Measurements from ENCODE around the gene ACOXL. TPM values are rescaled to one million over a fixed set of nuclear protein-coding genes. Genes with fewer than 3 reads are reported as not detected.

Gene ACOXL
- total RNA-seq, 1 donor from 2014 or later: not detected

DNA sequence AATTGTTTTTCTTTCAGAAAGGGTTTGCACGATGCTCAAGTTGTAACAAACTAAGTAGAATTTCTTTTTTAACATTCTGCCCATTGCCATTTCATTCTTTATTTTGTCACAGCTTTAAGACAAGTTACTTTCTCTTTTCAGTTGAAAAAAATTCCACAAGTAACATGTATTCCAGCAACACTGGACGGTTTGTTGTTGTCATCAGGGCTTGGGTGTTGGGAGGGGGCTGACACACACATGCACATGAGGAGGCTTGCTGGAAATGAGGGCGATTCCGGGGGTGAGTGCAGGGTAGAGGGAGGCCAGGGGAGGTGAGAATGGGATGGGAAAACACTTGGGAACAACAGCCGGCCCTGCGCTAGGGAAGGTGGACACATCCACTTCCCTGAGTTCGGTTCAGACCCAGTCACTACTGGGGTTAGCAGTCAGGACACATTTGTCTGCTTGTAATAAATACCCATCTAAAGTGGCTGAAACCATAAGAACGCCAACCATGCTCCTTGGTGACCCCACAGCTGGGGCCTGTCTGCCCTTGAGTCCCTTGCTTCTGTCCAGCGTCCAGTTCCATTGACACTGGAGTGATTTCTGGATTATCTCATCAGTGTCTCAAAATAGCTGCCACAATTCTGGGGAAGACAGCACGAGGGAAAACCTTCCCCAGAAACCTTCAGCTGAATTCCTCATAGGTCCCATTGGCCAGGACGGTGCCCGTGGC is 246.5 kb downstream of the ACOXL start:
- DNase-seq: no peak

DNA sequence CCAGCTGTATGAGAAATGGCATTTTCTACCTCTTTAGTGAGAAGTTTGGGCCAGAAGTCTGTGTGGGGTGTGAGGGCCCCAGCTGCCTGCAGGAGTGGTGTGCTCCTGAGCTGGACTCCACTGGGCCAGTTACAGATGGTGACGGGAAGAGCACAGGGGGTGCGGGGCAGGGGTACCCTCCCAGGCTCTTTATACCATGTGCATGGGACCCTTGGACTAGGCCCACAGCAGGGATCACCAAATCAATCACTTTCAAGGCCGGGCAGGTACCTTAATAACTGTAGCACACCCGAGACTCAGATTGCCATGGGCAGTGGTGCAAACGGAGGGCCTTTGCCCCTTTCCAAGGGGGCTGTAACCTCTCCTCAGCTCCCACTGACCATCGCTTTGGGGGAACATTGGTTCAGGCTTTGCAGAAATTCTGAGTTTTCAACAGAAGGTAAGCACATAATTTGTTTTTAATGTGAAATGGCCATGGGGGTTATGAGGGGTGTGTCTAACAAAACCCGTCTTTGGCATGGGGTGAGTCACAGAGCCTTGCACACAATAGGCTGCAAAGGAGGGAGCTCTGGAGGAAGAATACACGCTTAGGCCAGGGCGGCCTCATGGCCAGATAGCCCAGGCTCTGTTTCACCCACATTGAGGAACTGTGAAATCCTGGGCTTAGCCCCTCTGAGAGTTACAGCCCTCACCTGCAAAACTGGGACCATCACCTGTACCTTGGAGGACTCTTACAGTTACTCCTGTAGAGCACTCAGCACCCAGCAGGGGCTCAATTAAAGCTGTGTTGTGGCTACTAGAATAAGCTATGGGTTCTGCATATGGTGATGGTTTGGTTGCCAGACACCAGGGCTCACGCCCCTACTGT is 247.3 kb downstream of the ACOXL start:
- DNase-seq: no peak

DNA sequence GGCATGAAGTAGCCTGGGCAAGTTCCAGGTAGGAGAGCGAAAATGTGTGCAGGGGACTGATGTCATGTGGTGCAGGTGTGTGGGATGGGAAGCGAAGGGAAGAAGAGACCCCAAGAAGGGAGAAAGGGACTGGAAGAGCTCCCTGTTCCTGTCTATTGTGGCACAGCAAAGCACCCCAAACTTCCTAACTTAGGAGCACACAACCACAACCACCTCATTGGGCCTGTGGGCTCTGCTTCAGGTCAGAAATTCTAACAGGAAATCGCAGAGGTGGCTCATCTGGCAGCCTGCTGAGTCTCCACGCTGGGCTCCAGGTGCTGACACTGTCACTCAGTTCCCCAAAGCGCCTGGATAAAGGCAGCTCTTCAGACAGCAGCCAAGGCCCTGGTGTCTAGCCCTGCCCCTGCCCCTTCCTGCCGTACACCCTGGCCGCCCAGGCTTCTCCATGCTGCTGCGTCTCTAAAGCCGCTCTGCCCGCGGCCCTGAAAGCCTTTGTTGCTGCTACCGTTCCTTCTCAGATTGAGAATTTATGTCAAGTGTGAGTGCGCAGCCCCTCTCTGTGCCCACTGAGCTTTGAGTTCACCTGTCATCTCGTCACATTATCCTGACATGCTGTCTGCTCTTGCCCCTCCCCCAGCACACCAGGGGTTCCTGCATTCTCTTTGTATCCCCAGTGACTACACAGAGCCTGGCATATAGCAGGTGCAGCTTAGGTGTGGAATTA is 248.1 kb downstream of the ACOXL start:
- no peak for DNase-seq

DNA sequence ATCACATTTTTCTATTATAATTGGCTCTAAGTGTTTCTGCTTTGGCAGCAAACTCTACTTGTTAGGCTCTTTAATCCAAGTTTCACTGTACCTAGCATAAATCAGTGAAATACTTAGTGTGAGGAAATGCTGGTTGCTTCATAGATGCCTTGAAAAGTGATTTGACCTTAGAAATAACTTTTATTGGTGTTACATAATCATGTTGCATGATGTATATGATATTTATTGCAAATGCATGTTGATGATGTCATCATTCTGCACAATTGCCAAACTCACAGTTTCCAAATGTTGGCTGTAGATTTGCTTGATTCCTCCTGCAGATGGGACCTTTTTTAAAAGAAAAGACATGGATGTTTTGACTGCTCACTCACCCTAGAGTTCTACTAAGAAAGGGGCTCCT is 250.8 kb downstream of the ACOXL start:
- no peak for DNase-seq

DNA sequence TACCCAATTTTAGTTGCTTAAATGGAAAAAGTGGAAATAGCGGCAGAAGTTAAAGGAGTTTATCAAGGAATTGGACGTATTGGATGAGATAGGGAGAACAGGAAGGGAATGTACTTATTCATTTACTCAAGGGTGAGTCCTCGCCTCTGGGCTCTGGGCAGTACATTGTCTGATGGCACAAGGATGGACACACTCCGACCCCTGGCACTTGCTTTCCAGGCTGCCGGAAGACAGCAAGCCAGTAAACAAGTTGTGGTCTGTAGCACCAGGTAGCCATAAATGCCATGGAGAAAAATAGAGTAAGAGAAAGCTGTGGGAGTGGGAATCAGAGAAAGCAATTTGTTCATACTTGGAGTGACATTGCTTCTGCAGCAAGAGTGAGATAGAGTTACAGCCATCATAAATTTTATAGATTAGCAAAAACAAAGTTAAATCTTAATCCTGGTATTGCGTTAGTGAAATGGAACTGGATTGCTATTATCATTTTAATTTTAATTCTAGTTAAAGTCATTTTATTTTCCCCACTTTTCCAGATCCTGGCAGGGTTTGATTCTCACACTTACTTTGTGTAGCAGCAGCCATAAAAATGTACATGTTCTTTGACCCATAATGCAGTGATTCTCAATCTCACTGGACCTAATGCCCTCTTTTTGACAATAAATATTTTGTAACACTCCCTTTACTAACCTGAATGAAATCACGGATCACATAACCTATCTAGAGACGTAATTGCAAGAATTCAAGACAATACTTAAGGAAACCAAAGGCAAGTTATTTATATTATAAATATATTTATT is 252.5 kb downstream of the ACOXL start:
- DNase-seq: no peak

DNA sequence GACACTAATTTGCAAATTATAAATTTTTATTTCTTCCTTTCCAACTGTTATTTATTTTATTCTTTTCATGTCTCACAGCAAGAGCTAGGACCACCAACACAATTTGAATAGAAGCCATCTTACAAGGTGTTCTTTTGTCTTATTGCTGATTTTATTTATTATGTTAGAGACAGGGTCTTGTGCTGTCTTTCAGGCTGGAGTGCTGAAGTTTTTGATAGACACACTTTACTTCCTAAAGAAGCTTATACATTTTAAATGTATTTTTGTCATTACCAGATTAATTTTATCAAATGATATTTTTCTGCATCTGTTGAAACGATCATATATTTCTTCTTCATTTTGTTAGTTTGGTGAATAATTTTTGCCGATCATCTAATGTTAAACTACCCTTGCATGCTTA is 258.1 kb downstream of the ACOXL start:
- no peak for DNase-seq

DNA sequence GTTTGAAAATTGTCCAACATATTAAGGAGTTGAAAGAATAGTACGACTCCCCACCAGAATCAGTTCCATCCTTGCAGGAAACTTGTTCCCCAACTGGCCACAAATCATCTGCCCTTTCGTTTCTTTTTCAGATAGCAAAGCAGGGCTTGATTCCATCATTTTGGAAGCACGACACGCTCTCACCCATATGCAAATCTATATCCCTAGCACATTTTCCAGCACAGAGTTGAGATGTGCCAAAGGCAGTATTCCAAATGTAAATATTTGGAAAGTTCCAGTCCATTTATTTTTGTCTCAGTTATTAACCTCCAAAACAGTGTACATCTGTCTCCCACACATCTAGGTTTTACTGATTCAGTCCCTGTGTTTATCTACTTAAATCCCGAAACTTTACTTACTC is 259.5 kb downstream of the ACOXL start:
- no peak for DNase-seq

DNA sequence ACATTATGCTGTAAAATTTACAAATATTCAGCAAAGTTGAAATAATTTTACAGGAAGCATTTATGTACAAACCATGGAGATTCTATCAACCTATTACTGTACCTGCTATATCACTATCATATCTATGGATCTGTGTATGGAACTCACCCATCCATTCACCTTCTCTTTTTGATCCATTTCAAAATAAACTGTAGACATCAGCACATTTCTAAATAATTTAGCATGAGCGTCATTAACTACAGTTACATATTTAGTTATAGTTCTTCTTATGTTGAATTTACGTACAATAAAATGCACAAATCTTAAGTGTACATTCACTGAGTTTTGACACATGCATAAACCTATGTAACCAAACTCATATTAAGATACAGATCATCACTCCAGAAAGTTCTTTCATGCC is 260.5 kb downstream of the ACOXL start:
- DNase-seq: no peak

DNA sequence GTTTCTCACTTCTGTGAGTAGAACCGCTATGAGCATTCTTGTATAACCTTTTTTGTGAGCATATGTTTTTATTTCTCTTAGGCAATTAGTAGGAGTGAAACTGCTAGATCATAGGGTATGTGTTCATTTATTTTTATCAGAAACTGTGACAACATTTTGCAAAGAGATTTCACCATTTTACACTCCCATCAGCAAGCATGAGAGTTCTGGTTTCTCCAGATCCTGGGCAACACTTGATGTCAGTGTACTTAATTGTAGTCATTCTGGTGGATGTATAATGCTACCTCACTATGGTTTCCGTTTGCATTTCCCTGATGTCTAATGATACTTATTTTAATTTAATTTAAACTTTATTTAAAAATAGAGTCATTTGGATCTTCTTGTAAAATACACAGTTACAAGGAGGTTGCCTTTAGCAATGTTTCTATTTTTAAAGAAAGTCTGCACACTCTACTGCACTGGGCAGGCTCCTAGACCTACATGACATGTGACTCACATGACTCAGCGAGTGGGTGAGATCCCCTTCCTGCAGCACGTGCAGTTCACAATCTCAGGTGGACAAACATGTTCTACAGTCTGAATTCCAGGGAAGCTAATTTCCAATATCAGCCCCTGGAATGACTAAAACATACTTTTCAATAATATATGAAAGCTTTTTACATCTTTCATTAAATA is 261.3 kb downstream of the ACOXL start:
- no peak for DNase-seq

DNA sequence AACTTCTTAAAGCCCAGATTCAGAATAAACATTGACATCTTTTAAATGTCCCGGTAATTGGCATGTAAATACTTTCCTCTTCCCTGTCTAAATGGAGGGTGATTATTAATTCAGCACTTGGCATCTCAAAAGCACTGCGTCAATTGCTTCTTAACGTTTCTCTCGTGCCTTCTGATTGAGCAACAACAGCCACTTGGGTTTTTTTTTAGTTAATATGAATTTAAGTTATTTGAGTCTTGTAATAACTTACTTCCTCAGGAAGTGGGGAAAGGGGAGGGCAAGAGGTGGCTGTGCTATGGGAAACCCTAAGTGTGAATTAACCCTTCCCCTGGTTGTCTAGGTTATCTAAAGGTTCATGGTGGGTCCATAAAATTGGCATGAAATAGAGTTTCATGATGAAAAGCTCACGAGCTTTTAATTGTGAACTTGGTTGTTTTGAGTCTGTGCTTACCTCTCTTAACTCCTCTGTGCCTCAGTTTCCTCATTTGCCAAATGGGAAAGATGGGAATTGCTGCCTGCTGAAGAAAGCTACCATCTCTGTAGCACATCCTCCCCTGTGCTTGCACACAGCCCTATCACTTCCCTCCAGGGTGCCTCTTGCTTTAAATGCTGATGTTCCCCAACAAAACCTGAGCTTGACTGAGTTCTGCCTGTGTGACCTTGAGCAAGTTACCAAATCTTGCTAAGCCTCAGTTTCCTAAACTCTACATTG is 262.0 kb downstream of the ACOXL start:
- DNase-seq: no peak

DNA sequence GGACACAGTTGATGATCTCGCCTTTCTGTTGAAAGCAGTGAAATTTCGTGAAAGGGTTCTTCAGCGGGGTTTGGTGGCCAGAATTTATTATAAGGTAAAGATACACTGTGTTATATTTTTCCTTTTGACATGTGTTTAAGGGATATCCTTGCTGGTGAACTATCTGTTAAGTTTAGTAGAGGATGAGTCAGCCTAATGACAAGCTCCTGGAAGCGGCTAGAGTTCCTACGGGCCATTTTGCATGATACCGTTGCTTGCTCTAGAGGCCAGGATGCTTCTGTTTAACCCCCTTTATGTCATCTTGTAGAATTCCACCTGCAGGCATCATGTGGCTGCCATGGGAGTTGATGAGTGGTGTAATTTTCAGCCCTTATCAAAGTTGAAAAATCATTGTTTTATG is 263.5 kb downstream of the ACOXL start:
- DNase-seq: no peak

DNA sequence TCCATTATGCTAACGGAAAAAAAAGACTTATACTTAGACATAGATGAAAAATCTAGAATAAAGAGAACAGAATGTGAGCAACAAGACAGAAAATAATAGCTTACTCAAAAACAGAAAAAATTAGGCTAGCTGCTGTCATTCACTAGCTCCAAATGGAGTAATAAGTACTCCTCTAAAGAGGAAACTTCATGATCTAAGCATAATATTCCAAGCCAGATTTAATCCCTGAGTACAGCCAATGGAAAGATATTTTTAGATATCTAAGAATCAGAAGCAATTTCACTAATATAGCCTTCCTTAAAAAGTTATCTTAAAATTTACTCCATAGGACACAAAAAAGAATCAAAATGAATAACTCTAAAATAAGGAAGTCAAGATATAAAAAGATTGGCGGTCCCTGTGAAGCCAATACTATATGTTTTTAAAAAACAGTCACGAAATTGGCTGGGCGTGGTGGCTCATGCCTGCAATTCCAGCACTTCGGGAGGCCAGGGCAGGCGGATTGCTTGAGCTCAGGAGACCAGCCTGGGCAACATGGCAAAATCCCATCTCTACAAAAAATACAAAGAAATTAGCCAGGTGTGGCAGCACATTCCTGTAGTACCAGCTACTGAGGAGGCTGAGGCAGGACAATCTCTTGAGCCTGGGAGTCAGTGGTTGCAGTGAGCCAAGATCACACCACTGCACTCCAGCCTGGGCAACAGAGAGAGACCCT is 265.1 kb downstream of the ACOXL start:
- no peak for DNase-seq

DNA sequence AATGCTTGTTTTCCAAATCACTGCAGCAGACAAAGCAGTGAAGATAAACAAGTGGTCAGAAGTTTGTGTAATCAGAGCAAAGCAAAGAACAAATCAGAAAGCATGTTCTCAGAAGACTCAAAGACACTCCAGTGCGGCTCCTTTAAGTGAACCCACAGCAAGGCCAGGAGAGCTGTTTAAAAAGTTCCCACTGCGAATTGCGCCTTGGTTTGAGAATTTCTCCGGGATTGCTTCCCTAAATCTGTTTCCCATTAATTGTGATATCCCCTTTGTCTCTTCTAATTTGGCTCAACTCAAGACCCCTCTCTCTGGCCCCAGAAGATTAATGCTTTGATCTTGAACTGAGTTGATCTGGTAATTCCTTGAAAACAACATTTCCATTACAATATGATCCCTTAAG is 265.9 kb downstream of the ACOXL start:
- DNase-seq: no peak

DNA sequence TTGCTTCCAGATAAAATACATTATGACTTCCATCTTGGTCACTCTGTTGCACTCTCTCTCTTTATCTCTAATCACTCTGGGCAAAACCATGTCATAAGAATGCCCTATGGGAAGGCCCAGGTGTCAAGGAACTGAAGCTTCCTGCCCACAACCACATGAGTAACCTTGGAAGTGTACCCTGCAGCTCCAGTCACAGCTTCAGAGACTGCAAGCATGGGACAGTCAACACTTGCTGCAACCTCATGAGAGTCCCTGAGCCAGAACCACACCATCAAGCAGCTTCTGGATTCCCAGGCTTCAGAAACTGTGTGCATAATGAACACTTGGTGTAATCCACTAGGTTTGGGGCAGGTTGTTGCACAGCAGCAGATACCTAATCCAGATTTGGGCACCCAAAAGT is 267.3 kb downstream of the ACOXL start:
- no peak for DNase-seq

DNA sequence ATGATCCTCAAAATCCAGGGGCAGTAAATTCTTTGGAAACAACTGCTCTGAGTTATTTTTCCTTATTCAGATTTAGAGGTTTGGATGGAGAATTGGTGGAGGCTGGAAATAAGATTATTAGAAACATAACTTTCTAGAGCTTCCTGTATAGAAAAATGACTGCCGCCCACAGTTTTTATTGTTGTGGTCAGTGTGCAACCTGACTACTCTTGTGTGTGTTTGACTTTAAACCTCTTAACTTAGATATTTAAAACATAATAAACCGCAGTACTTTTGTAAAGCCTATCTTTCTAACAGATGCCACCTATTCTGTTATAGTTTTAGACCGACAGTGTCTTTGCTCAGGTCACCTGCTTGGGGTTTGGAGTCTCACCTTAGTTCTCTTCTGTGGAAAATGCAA is 272.9 kb downstream of the ACOXL start:
- DNase-seq: no peak

DNA sequence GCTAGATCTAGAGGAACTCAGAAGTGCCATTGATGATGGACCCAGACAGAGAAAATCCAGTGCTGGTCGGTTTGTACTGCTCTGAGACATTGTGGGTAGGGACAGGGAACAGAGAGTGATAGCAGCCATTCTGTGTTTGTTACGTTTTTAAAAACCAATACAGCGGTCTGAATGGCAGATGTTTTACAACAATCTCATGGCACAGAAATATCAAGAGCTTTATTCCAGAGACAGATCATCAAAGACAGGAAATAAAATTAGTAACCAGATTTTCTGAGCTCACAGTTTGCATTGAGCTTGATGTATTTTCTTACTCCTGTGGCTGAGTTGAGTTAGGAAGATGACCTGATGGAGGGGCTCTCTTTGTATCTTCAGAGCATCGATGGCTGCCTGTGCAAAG is 273.4 kb downstream of the ACOXL start:
- DNase-seq: no peak

DNA sequence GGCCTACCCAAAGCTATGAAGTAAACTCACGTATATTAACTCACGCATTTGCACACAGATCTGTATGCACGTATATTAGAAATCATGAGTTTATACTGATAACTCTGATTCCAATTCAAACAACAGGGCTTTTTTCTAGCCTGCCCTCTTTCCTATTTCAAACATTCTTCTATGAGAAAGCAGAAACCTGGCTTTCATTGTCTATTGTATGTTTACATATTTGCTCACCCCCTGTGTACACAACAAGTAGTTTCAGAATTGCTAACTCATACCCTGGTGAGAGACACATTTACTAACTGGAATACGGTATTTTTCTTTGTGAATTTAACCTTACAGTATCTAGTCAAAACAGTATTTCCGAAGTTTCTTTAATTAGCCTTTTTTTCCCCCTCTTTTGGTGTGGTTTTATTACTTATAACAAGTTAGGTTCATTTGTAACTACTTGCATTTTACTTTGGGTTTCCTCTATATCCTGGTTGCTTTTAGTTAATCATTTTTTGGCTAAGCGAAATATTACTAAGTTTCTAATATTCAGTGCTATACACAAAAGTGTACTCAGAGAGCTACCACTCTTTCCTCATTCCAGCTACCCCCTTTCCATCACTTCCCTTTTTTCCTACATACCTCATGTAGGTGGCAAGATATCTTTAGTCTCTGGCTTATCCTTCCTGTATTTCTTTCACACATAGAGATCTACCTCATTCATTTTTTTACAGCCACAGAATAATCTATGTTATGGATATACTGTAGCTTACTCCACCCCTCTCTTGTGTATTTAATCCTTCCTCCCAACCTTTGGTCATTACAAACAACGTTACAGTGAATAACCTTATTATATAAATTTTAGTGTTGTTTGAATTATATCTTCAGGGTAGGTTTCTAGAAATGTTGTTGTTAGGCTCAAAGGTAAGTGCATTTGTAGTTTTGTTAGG is 275.6 kb downstream of the ACOXL start:
- DNase-seq: no peak

DNA sequence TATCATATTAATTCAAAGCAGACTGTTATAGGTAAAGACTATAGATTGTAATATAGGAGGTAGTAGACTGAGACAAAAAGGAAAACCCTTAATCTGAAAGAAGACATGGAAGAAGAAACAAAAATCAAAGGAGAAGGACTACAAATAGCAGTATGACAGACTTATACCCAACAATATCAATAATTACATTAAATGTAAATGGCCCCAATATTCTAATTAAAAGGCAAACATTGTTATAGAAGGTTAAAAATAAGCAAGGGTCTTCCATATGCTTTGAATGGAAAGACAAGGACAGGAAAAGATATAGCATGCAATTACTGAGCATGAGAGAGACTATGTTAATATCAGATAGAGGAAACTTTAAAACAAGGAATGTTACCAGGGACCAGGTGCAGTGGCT is 278.8 kb downstream of the ACOXL start:
- DNase-seq: no peak

DNA sequence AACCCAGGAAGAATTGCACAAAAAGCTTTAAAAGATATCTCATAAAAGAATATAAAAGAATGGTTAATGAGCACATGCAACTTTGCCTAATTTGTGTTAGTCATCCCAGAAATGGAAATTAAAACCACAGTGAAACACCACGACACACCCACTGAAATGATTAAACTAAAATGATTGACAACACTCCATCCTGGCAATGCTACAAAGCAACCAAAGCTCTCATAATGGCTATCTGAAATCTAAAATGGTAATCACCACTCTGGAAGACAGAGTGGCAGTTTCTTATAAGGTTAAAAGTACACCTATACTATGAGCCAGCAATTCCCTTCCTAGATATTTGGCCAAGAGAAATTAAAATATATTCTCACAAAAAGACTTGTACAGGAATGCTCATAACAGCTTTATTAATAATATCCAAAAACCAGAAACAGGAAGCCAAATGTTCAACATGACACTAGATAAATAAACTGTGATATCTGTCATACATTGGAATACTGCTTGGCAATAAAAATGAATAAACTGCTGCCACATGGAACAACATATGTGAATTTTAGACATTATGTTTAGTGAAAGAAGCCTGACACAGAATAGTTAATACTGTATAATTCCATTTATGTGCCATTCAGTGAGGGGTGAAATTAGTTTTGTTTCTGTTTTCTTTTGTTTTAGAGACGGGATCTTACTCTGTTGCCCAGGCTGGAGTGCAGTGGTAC is 283.1 kb downstream of the ACOXL start:
- DNase-seq: no peak
